Measurements from ENCODE around the gene NUDC. TPM values are rescaled to one million over a fixed set of nuclear protein-coding genes. Genes with fewer than 3 reads are reported as not detected.

NUDC gene
- total and polyA plus RNA-seq, 2 of the 13 experiments (the other 11 are each of a cell fraction or from before 2014, with no cell fraction given): 34.7 to 104 TPM

DNA sequence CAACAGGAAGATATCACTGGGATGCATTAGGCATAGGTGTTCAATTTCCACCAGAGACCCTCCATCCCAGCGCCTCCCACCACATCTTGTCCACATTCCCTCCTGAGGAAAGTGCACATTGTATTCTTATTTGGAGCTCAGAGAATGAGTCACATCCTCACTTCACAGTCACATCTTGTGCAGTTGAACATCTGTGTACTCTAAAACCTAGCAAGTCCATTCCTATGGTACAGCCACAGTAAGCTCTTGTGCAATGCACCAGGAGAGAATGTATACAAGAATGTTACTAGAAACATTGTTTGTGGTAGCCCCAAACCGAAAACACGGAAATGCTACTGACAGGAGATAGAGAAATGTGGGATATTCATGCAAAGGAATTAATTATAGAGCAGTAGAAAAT is 40.3 kb downstream of the NUDC start (continued):
- TF ChIP-seq, protein P1, sequence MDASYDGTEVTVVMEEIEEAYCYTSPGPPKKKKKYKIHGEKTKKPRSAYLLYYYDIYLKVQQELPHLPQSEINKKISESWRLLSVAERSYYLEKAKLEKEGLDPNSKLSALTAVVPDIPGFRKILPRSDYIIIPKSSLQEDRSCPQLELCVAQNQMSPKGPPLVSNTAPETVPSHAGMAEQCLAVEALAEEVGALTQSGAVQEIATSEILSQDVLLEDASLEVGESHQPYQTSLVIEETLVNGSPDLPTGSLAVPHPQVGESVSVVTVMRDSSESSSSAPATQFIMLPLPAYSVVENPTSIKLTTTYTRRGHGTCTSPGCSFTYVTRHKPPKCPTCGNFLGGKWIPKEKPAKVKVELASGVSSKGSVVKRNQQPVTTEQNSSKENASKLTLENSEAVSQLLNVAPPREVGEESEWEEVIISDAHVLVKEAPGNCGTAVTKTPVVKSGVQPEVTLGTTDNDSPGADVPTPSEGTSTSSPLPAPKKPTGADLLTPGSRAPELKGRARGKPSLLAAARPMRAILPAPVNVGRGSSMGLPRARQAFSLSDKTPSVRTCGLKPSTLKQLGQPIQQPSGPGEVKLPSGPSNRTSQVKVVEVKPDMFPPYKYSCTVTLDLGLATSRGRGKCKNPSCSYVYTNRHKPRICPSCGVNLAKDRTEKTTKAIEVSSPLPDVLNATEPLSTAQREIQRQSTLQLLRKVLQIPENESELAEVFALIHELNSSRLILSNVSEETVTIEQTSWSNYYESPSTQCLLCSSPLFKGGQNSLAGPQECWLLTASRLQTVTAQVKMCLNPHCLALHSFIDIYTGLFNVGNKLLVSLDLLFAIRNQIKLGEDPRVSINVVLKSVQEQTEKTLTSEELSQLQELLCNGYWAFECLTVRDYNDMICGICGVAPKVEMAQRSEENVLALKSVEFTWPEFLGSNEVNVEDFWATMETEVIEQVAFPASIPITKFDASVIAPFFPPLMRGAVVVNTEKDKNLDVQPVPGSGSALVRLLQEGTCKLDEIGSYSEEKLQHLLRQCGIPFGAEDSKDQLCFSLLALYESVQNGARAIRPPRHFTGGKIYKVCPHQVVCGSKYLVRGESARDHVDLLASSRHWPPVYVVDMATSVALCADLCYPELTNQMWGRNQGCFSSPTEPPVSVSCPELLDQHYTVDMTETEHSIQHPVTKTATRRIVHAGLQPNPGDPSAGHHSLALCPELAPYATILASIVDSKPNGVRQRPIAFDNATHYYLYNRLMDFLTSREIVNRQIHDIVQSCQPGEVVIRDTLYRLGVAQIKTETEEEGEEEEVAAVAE (CRISPR knock-in tag; IDR thresholded peaks at IDR 0.05; ENCODE audit: borderline replicate concordance): peak; percentile 40; the same call in 1 of the 2 replicates
- TF ChIP-seq FOXO1 (CRISPR knock-in tag; IDR thresholded peaks at IDR 0.05) (peak; percentile 78; the same call in 1 of the 2 replicates), ZNF674 (CRISPR knock-in tag; IDR thresholded peaks at IDR 0.05; ENCODE audit: low read depth) (no peak), STAG1 (CRISPR knock-in tag; IDR thresholded peaks at IDR 0.05) (0 out of 2 replicates have a peak, but pooled peaks have one; percentile 21), NFE2L2 (IDR thresholded peaks at IDR 0.05; ENCODE audit: low read length) (no peak), GABPB1 (CRISPR knock-in tag; IDR thresholded peaks at IDR 0.05) (no peak), ZNF317 (CRISPR knock-in tag; IDR thresholded peaks at IDR 0.05) (peak; percentile 42; the same call in 1 of the 2 replicates), PCBP1 (IDR thresholded peaks at IDR 0.05; ENCODE audit: borderline replicate concordance, low read depth, low read length) (no peak), SKI (IDR thresholded peaks at IDR 0.05; ENCODE audit: partially characterized antibody) (no peak), HOXA3 (CRISPR knock-in tag; IDR thresholded peaks at IDR 0.05) (peak; percentile 20; the same call in 1 of the 2 replicates), NCOA2 (CRISPR knock-in tag; IDR thresholded peaks at IDR 0.05) (peak; percentile 51; the same call in 1 of the 2 replicates), ZNF652 (CRISPR knock-in tag; IDR thresholded peaks at IDR 0.05; ENCODE audit: borderline replicate concordance, low read depth) (0 out of 2 replicates have a peak, but pooled peaks have one; percentile 40), ZNF772 (CRISPR knock-in tag; IDR thresholded peaks at IDR 0.05) (0 out of 2 replicates have a peak, but pooled peaks have one; percentile 26), TBL1XR1 (IDR thresholded peaks at IDR 0.05; ENCODE audit: borderline replicate concordance, low read length, partially characterized antibody) (peak; percentile 46), FOXM1 (CRISPR knock-in tag; IDR thresholded peaks at IDR 0.05) (no peak)
- TF ChIP-seq, protein P2, sequence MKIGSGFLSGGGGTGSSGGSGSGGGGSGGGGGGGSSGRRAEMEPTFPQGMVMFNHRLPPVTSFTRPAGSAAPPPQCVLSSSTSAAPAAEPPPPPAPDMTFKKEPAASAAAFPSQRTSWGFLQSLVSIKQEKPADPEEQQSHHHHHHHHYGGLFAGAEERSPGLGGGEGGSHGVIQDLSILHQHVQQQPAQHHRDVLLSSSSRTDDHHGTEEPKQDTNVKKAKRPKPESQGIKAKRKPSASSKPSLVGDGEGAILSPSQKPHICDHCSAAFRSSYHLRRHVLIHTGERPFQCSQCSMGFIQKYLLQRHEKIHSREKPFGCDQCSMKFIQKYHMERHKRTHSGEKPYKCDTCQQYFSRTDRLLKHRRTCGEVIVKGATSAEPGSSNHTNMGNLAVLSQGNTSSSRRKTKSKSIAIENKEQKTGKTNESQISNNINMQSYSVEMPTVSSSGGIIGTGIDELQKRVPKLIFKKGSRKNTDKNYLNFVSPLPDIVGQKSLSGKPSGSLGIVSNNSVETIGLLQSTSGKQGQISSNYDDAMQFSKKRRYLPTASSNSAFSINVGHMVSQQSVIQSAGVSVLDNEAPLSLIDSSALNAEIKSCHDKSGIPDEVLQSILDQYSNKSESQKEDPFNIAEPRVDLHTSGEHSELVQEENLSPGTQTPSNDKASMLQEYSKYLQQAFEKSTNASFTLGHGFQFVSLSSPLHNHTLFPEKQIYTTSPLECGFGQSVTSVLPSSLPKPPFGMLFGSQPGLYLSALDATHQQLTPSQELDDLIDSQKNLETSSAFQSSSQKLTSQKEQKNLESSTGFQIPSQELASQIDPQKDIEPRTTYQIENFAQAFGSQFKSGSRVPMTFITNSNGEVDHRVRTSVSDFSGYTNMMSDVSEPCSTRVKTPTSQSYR (CRISPR knock-in tag; IDR thresholded peaks at IDR 0.05; ENCODE audit: borderline replicate concordance): peak; percentile 26; the same call in 1 of the 2 replicates
- TF ChIP-seq, protein P3, sequence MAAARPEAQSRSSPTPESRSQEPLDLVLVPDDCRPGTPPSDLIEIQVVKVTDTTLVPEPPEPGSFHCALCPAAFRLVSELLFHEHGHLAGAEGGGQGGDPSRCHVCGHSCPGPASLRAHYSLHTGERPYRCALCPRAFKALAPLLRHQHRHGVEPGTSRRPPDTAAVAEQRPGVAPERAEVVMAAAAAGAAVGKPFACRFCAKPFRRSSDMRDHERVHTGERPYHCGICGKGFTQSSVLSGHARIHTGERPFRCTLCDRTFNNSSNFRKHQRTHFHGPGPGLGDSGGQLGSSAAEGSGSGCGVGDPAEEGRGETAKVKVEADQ (CRISPR knock-in tag; IDR thresholded peaks at IDR 0.05; ENCODE audit: borderline replicate concordance): no peak
- TF ChIP-seq, protein P4, sequence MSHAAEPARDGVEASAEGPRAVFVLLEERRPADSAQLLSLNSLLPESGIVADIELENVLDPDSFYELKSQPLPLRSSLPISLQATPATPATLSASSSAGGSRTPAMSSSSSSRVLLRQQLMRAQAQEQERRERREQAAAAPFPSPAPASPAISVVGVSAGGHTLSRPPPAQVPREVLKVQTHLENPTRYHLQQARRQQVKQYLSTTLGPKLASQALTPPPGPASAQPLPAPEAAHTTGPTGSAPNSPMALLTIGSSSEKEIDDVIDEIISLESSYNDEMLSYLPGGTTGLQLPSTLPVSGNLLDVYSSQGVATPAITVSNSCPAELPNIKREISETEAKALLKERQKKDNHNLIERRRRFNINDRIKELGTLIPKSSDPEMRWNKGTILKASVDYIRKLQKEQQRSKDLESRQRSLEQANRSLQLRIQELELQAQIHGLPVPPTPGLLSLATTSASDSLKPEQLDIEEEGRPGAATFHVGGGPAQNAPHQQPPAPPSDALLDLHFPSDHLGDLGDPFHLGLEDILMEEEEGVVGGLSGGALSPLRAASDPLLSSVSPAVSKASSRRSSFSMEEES (CRISPR knock-in tag; IDR thresholded peaks at IDR 0.05): peak; percentile 51; the same call in 1 of the 2 replicates
- TF ChIP-seq, protein P5, sequence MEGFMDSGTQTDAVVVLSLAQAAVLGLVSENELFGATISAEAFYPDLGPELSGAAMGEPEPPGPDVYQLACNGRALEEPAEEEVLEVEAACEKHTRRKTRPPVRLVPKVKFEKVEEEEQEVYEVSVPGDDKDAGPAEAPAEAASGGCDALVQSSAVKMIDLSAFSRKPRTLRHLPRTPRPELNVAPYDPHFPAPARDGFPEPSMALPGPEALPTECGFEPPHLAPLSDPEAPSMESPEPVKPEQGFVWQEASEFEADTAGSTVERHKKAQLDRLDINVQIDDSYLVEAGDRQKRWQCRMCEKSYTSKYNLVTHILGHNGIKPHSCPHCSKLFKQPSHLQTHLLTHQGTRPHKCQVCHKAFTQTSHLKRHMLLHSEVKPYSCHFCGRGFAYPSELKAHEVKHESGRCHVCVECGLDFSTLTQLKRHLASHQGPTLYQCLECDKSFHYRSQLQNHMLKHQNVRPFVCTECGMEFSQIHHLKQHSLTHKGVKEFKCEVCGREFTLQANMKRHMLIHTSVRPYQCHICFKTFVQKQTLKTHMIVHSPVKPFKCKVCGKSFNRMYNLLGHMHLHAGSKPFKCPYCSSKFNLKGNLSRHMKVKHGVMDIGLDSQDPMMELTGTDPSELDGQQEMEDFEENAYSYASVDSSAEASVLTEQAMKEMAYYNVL (CRISPR knock-in tag; IDR thresholded peaks at IDR 0.05; ENCODE audit: borderline replicate concordance): peak; percentile 80; the same call in 1 of the 2 replicates

Data from HepG2 (cell line).